PC-9 (cell line): ENCODE measurements around the gene SLC38A8.

Experiments used
- CTCF ChIP-seq: fragments of 200-600 bp; sonication (generic); conservative IDR thresholded peaks from 2 replicates; pipeline ENCODE4 v1.6.1; 2017; ENCODE audit warnings: mixed run types, antibody characterized with exemption, mild to moderate bottlenecking, moderate library complexity
- EZH2 ChIP-seq: fragments of 200-600 bp; sonication (generic); IDR thresholded peaks from 2 replicates; pipeline ENCODE4 v1.8.0; 2017; ENCODE audit warnings: antibody characterized with exemption, low read depth

DNA sequence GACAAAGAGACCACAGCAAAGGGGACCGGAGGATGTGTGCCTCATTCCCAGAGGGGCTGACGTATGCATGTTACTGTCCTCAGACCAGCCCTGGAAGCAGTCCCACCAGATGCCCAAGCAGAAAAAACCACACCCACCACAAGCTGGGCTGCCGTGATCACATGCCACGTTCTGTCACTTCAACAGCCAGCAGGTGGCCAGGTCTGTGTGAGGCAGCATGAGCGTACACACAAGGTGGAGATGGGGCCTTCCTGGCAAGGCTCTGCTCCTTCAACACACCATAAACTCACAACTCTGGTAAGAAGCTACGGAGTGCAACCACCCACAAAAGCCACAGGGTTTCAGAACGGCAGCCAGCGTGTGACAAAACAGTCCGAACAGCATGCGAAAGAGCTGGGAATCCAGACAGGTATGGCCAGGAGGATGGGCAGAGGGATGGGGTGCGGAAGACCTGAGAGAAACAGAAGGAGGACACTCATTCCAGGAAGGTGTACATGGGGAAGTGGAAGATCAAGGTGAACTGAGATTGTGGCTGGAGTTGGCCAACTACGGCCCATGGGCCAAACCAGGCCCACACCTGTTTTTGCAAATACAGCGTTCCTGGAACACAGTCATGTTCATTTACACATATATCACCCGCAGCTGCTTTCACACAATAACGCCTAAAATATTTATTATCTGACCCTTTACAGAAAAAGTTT, 46.2 kb upstream of the SLC38A8 start:
- TF ChIP-seq CTCF = no peak
- TF ChIP-seq EZH2 = no peak
